A549 (cell line): Measurements from ENCODE around the gene PHF21B.

Source experiments
- CTCF ChIP-seq: fragments of >200 bp; sonication (Bioruptor Twin); formaldehyde crosslinking; IDR thresholded peaks from 3 replicates; pipeline ENCODE4 v1.5.1; 2016
- EP300 ChIP-seq, 2 experiments: fragments of >200 bp; sonication (Bioruptor Twin); formaldehyde crosslinking; IDR thresholded peaks; 2 replicates in 1 of 2; 3 replicates in 1 of 2; pipeline ENCODE4 v1.6.1; 2016 to 2017
- ESRRA ChIP-seq: fragments of 150-350 bp; IDR thresholded peaks from 2 replicates; pipeline ENCODE4 v1.6.1; 2014; ENCODE audit warnings: mild to moderate bottlenecking, low read length, borderline replicate concordance
- JUN ChIP-seq, 2 experiments: fragments of >200 bp; sonication (Bioruptor Twin); formaldehyde crosslinking; IDR thresholded peaks; 2 replicates in 1 of 2; 3 replicates in 1 of 2; pipeline ENCODE4 v1.6.1; 2016 to 2017
- NR3C1 ChIP-seq: fragments of >200 bp; sonication (Bioruptor Twin); formaldehyde crosslinking; IDR thresholded peaks from 3 replicates; pipeline ENCODE4 v1.6.1; 2017
- POLR2A ChIP-seq: IDR thresholded peaks from 2 replicates; pipeline ENCODE4 v1.6.1; 2012; ENCODE audit warnings: mild to moderate bottlenecking, low read length
- RAD21 ChIP-seq, 2 experiments: fragments of >200 bp in 1 of 2; sonication (Bioruptor Twin) in 1 of 2; formaldehyde crosslinking in 1 of 2; IDR thresholded peaks in 1 of 2; conservative IDR thresholded peaks in 1 of 2; 2 replicates in 1 of 2; 3 replicates in 1 of 2; pipeline ENCODE4 v1.6.1; 2012 to 2018; ENCODE audit warnings: inconsistent platforms in 1 of 2
- RCOR1 ChIP-seq: fragments of 150-350 bp; IDR thresholded peaks from 2 replicates; pipeline ENCODE4 v1.6.1; 2014; ENCODE audit warnings: antibody characterized with exemption, low read length, low read depth
- REST ChIP-seq: fragments of 200-600 bp; sonication (generic); IDR thresholded peaks from 2 replicates; pipeline ENCODE4 v1.6.1; 2016; ENCODE audit warnings: antibody characterized with exemption, mild to moderate bottlenecking, moderate library complexity
- RFX5 ChIP-seq: fragments of 450-650 bp; IDR thresholded peaks from 2 replicates; pipeline ENCODE4 v1.7.1; 2014; ENCODE audit warnings: antibody characterized with exemption, mild to moderate bottlenecking, moderate library complexity
- TF ChIP-seq, protein P1 (sequence below): IDR thresholded peaks from 2 replicates; pipeline ENCODE4 v1.6.1; 2012
- TF ChIP-seq, protein P2 (sequence below): fragments of 450-650 bp; IDR thresholded peaks from 2 replicates; pipeline ENCODE4 v1.6.1; 2014; ENCODE audit warnings: antibody characterized with exemption

DNA sequence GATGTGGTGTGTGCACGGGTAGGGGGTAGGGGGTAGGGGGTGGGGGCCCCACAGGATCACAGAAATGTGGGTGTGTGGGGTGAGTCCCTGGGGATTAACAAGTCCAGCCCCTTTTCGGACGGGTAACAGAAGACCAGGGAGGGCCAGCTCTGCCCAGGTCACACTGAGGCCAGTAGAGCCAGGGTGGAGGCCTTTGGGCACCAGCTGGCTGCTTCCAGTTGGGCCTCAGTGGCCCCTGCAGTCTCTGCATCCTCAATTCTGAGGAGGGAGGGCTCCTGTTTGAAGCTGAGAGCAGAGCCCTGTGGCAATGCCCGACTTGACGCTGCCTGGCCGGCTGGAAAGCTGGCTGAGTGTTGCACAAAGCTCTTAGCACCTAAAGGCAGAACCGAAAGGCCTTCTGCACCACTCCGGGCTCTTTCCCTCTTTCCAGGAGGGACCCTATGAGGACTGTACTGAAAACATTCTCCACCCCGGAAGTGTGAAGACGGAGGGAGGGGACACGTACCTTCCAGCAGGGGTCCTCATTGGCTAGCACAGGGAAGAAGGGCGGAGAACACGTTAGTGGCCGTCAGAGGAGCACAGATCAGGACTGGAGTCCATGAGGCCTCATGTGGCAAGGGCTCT is 120.4 kb downstream of the PHF21B start:
- no peak for TF ChIP-seq ESRRA
- peak in 1 of 2 experiments; percentile 13; a peak in 1 of 5 replicates for TF ChIP-seq RAD21 (conservative IDR thresholded peaks at IDR 0.05 in 1 of 2, IDR thresholded peaks at IDR 0.05 in 1 of 2)
- no peak for TF ChIP-seq JUN (IDR thresholded peaks at IDR 0.05)
- no peak for TF ChIP-seq CTCF
- TF ChIP-seq REST = no peak
- no peak for TF ChIP-seq RCOR1
- TF ChIP-seq, protein P1, sequence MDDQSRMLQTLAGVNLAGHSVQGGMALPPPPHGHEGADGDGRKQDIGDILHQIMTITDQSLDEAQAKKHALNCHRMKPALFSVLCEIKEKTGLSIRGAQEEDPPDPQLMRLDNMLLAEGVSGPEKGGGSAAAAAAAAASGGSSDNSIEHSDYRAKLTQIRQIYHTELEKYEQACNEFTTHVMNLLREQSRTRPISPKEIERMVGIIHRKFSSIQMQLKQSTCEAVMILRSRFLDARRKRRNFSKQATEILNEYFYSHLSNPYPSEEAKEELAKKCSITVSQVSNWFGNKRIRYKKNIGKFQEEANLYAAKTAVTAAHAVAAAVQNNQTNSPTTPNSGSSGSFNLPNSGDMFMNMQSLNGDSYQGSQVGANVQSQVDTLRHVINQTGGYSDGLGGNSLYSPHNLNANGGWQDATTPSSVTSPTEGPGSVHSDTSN = no peak
- TF ChIP-seq EP300 (IDR thresholded peaks at IDR 0.05) = no peak
- TF ChIP-seq, protein P2, sequence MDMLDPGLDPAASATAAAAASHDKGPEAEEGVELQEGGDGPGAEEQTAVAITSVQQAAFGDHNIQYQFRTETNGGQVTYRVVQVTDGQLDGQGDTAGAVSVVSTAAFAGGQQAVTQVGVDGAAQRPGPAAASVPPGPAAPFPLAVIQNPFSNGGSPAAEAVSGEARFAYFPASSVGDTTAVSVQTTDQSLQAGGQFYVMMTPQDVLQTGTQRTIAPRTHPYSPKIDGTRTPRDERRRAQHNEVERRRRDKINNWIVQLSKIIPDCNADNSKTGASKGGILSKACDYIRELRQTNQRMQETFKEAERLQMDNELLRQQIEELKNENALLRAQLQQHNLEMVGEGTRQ = no peak
- no peak for TF ChIP-seq POLR2A
- no peak for TF ChIP-seq RFX5
- no peak for TF ChIP-seq NR3C1
